PC-3 (cell line): ENCODE data around the gene RNF150.

Source experiments
- EZH2phosphoT487 ChIP-seq: fragments of 300-600 bp; sonication (generic); IDR thresholded peaks from 2 replicates; pipeline ENCODE4 v1.6.1; 2018; ENCODE audit warnings: mild to moderate bottlenecking, antibody characterized with exemption, low read length, borderline replicate concordance
- TF ChIP-seq, protein P1 (sequence below): fragments of 300-600 bp; sonication (generic); conservative IDR thresholded peaks from 2 replicates; pipeline ENCODE4 v1.5.1; 2017; ENCODE audit warnings: antibody characterized with exemption, low read depth, mild to moderate bottlenecking, low read length

DNA sequence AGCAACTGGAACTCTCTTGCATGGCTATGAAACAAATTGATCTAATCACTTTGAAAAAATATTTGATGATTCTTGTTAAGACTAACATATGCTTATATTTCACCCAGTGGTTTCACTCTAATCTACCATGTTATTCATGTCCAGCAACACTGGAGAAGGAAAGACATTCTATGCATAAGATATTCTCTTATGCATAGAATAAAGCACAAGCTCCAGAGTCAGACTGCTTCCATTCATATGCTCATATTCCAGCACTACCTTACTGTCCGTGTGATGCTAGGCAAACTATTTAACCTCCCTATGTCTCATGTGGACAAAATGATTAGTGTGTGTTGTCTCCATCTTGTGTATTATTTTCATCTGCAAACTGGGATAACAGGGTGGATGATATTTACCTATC is 124.1 kb downstream of the RNF150 start:
- TF ChIP-seq, protein P1, sequence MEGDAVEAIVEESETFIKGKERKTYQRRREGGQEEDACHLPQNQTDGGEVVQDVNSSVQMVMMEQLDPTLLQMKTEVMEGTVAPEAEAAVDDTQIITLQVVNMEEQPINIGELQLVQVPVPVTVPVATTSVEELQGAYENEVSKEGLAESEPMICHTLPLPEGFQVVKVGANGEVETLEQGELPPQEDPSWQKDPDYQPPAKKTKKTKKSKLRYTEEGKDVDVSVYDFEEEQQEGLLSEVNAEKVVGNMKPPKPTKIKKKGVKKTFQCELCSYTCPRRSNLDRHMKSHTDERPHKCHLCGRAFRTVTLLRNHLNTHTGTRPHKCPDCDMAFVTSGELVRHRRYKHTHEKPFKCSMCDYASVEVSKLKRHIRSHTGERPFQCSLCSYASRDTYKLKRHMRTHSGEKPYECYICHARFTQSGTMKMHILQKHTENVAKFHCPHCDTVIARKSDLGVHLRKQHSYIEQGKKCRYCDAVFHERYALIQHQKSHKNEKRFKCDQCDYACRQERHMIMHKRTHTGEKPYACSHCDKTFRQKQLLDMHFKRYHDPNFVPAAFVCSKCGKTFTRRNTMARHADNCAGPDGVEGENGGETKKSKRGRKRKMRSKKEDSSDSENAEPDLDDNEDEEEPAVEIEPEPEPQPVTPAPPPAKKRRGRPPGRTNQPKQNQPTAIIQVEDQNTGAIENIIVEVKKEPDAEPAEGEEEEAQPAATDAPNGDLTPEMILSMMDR, result no peak
- TF ChIP-seq EZH2phosphoT487, result no peak
